ENCODE data around the gene RAB35. TPM values are rescaled to one million over a fixed set of nuclear protein-coding genes. Genes with fewer than 3 reads are reported as not detected.

RAB35 gene
- total and polyA plus RNA-seq, 9 of the 15 experiments (the other 6 are each of a cell fraction or from before 2014, with no cell fraction given) = 0.65 to 76.3 (median 38.9) TPM

DNA sequence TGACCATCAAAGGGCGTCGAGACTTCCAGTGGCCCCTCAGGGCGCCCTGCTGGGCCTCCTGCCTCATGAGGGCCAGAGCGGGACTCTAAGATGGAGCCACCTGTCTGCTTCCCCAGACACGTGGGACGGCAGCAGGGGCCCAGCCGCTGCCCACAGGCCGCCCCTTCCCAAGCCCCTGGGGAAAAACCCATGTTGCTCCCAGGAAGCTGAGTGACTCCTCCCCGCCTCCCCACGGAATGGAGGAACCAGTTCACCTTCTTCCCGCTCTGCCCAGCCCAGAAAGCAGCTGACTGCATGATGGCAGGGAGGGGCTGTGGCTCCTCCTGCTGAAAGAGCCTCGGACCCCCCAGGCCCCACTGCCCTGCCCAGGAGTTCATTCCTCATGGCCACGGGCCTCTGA lies 14.9 kb downstream of the RAB35 start (continued):
- TF ChIP-seq, protein P1, sequence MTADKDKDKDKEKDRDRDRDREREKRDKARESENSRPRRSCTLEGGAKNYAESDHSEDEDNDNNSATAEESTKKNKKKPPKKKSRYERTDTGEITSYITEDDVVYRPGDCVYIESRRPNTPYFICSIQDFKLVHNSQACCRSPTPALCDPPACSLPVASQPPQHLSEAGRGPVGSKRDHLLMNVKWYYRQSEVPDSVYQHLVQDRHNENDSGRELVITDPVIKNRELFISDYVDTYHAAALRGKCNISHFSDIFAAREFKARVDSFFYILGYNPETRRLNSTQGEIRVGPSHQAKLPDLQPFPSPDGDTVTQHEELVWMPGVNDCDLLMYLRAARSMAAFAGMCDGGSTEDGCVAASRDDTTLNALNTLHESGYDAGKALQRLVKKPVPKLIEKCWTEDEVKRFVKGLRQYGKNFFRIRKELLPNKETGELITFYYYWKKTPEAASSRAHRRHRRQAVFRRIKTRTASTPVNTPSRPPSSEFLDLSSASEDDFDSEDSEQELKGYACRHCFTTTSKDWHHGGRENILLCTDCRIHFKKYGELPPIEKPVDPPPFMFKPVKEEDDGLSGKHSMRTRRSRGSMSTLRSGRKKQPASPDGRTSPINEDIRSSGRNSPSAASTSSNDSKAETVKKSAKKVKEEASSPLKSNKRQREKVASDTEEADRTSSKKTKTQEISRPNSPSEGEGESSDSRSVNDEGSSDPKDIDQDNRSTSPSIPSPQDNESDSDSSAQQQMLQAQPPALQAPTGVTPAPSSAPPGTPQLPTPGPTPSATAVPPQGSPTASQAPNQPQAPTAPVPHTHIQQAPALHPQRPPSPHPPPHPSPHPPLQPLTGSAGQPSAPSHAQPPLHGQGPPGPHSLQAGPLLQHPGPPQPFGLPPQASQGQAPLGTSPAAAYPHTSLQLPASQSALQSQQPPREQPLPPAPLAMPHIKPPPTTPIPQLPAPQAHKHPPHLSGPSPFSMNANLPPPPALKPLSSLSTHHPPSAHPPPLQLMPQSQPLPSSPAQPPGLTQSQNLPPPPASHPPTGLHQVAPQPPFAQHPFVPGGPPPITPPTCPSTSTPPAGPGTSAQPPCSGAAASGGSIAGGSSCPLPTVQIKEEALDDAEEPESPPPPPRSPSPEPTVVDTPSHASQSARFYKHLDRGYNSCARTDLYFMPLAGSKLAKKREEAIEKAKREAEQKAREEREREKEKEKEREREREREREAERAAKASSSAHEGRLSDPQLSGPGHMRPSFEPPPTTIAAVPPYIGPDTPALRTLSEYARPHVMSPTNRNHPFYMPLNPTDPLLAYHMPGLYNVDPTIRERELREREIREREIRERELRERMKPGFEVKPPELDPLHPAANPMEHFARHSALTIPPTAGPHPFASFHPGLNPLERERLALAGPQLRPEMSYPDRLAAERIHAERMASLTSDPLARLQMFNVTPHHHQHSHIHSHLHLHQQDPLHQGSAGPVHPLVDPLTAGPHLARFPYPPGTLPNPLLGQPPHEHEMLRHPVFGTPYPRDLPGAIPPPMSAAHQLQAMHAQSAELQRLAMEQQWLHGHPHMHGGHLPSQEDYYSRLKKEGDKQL (CRISPR knock-in tag; IDR thresholded peaks at IDR 0.05; ENCODE audit: borderline replicate concordance) = no peak
- no peak for TF ChIP-seq TOE1 (IDR thresholded peaks at IDR 0.05; ENCODE audit: borderline replicate concordance)
- no peak for TF ChIP-seq TOE1 (CRISPR knock-in tag; IDR thresholded peaks at IDR 0.05; ENCODE audit: borderline replicate concordance, low read depth)
- no peak for TF ChIP-seq NR2C2 (CRISPR knock-in tag; IDR thresholded peaks at IDR 0.05)
- TF ChIP-seq NR2C2 (tag; IDR thresholded peaks at IDR 0.05) = no peak
- TF ChIP-seq KDM2B (CRISPR knock-in tag; IDR thresholded peaks at IDR 0.05) = no peak
- TF ChIP-seq HDAC6 (IDR thresholded peaks at IDR 0.05; ENCODE audit: low read depth, low read length) = no peak
- TF ChIP-seq BRCA1 (IDR thresholded peaks at IDR 0.05) = no peak
- TF ChIP-seq BRCA1 (CRISPR knock-in tag; IDR thresholded peaks at IDR 0.05) = no peak
